Kidney (tissue), 14 donors: ENCODE measurements around the gene GRID1. TPM values are rescaled to one million over a fixed set of nuclear protein-coding genes. Genes with fewer than 3 reads are reported as not detected.

ENCODE experiments used
- DNase-seq, 5 donors: peaks; one replicate each; pipeline ENCODE4 v3.0.0-alpha.2; 2013 to 2020
- FAIRE-seq: peaks from 2 replicates; lab custom pipeline; 2012; peaks lifted over from hg19 to GRCh38; lab: Jason Lieb, UNC
- H3K27ac ChIP-seq, 2 donors: one replicate each; pipeline ENCODE4 v1.7.0; 2013; ENCODE audit warnings: low read depth in 2 of 2, low read length in 2 of 2, inconsistent platforms in 1 of 2
- H3K27me3 ChIP-seq: one replicate; pipeline ENCODE4 v1.7.1; 2013; ENCODE audit warnings: low read length, inconsistent platforms; ENCODE audit not compliant: control insufficient read depth, insufficient read depth
- H3K36me3 ChIP-seq, 3 donors: one replicate each; pipeline versions ENCODE4 v1.7.0 to v1.7.1; 2013; ENCODE audit warnings: low read length in 3 of 3, control low read depth in 1 of 3, inconsistent platforms in 1 of 3; ENCODE audit not compliant: insufficient read depth in 3 of 3, control insufficient read depth in 2 of 3
- H3K4me1 ChIP-seq, 3 donors: one replicate each; pipeline versions ENCODE4 v1.7.0 to v1.7.1; 2013; ENCODE audit warnings: low read length in 3 of 3, inconsistent platforms in 1 of 3, low read depth in 1 of 3; ENCODE audit not compliant: control insufficient read depth in 2 of 3, insufficient read depth in 2 of 3
- H3K4me3 ChIP-seq, 3 donors: one replicate each; pipeline versions ENCODE4 v1.7.0 to v1.8.1; 2013; ENCODE audit warnings: low read length in 3 of 3, control low read depth in 1 of 3, inconsistent platforms in 1 of 3
- H3K9ac ChIP-seq, 3 donors: one replicate each; pipeline versions ENCODE4 v1.7.0 to v1.7.1; 2013; ENCODE audit warnings: low read length in 3 of 3, control low read depth in 1 of 3, inconsistent platforms in 1 of 3
- H3K9me3 ChIP-seq, 3 donors: one replicate each; pipeline versions ENCODE4 v1.7.0 to v1.7.1; 2013; ENCODE audit warnings: low read length in 3 of 3, control low read depth in 1 of 3, inconsistent platforms in 1 of 3; ENCODE audit not compliant: control insufficient read depth in 2 of 3, insufficient read depth in 1 of 3
- intact Hi-C: fragments of 100-400 bp; cut with DNase I; formaldehyde crosslinking; loops from one replicate; pipeline ENCODE4 v1.11.1; 2022
- polyA plus RNA-seq: library from polyadenylated mRNA; stranded (reverse); fragments of 350-450 nt; fragmentation: Illumina TruSeq; extraction: RNeasy Lipid Tissue Mini Kit (QIAGEN cat#74804); gene quantifications from one replicate; pipeline ENCODE4 v1.2.3, GENCODE V29; 2014; ENCODE audit warnings: low read depth, low replicate concordance; ENCODE audit not compliant: insufficient read depth
- total RNA-seq: library from RNA; stranded (reverse); fragmentation: NEBNext Ultra II Directional; extraction: Animal tissue kit (Norgen Biotek cat#: 25700); gene quantifications from one replicate; pipeline ENCODE4 v1.2.1, GENCODE V29; 2021
- TF ChIP-seq, protein P1 (sequence below): IDR thresholded peaks from 3 replicates; pipeline ENCODE4 v1.5.1; 2012; ENCODE audit warnings: mild to moderate bottlenecking, moderate library complexity, borderline replicate concordance; ENCODE audit not compliant: insufficient read depth; ENCODE audit errors: extremely low read depth
- donor health status: control.
- donor health status: control.
- donor health status: control.
- donor health status: control.
- donor health status: control.
- donor health status: DM: yes; HTN: yes; CAD: no.
- donor health status: Normal renal cell carcinoma (clear cell type).

Gene GRID1
- total and polyA plus RNA-seq, 2 donors from 2014 or later, result 0.37 to 1.4 TPM

- H3K4me1 ChIP-seq, result no peaks in the 10 kb centered on the region
- H3K27me3 ChIP-seq, result no peaks in the 10 kb centered on the region
- H3K9me3 ChIP-seq, result no peaks in the 10 kb centered on the region
- intact Hi-C loops, result no loop called here
- FAIRE-seq (no peak), DNase-seq (no peak)
- TF ChIP-seq, protein P1, sequence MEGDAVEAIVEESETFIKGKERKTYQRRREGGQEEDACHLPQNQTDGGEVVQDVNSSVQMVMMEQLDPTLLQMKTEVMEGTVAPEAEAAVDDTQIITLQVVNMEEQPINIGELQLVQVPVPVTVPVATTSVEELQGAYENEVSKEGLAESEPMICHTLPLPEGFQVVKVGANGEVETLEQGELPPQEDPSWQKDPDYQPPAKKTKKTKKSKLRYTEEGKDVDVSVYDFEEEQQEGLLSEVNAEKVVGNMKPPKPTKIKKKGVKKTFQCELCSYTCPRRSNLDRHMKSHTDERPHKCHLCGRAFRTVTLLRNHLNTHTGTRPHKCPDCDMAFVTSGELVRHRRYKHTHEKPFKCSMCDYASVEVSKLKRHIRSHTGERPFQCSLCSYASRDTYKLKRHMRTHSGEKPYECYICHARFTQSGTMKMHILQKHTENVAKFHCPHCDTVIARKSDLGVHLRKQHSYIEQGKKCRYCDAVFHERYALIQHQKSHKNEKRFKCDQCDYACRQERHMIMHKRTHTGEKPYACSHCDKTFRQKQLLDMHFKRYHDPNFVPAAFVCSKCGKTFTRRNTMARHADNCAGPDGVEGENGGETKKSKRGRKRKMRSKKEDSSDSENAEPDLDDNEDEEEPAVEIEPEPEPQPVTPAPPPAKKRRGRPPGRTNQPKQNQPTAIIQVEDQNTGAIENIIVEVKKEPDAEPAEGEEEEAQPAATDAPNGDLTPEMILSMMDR, result no peak
- no peak overlapping the region for H3K27ac ChIP-seq
- no peak overlapping the region for H3K4me3 ChIP-seq
- H3K36me3 ChIP-seq, result no peaks in the 10 kb centered on the region
- no peak overlapping the region for H3K9ac ChIP-seq
These were observed 51.7 kb downstream of the GRID1 start for GRCh38 chr10:86314616-86315548.

DNA sequence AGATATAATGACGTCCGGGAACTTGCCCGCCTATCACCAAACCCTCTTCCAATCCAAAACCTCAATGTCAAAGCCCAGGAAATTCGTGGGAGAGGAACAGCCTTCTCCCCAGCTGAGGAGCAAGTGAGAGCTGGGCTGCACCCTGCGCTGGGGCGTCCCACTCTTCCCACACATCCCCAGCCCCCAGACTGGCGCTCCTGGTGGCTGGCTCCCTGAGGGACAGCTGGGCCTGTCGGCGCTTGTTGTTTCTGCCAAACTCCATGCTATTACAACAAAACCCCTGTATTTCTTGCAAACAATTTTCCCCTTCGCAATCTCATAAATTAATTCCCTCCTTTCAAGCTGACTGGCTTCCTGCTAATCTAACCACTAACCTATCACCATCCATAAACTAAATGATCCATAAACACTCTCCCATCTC is 53.0 kb downstream of the GRID1 start:
- H3K27me3 ChIP-seq, result no peaks in the 10 kb centered on the region
- TF ChIP-seq, protein P1, result no peak
- no peaks in the 10 kb centered on the region for H3K9me3 ChIP-seq
- intact Hi-C loops, result no loop called here
- H3K27ac ChIP-seq, result no peak overlapping the region
- FAIRE-seq (no peak), DNase-seq (no peak)
- no peak overlapping the region for H3K4me3 ChIP-seq
- H3K4me1 ChIP-seq, result no peaks in the 10 kb centered on the region
- H3K9ac ChIP-seq, result no peak overlapping the region
- H3K36me3 ChIP-seq, result no peaks in the 10 kb centered on the region

DNA sequence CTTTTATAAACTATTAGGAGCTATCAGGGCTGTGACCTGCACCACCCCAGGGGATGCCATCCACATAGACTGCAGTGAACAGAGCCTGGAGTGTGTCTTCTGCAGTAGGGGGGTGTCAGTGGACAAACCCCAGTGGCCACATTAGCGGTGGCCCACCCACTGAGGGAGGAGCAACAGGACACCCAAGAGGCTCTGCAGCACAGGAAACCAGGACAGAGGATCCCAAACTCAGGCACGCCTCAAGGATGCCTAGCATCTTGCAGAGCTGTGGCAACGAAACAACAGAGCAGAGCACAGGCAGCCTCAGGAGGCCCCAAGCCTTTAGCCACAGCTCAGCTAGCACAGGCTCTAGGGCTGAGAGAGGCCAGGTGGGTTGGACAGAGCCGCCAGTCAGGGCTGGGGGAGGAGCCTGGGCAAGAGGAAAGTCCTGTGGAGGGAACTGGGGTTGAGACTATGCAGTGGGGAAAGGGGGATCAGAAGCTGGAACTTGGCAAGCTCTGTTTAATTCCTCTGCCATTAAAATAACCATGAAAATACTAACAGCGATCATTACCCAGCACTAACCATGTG is 53.8 kb downstream of the GRID1 start:
- TF ChIP-seq, protein P1, result no peak
- FAIRE-seq (no peak), DNase-seq (peak in 2 of 5 donors; percentile 12 to 19)
- H3K4me3 ChIP-seq, result no peak overlapping the region
- intact Hi-C loops, result no loop called here
- no peak overlapping the region for H3K27ac ChIP-seq
- H3K9me3 ChIP-seq, result no peaks in the 10 kb centered on the region
- H3K4me1 ChIP-seq, result no peaks in the 10 kb centered on the region
- no peaks in the 10 kb centered on the region for H3K36me3 ChIP-seq
- no peaks in the 10 kb centered on the region for H3K27me3 ChIP-seq
- no peak overlapping the region for H3K9ac ChIP-seq
